GM10847 (cell line): ENCODE measurements around the gene ATXN2.
A peak's percentile ranks its signal among the peaks of the same experiment; 100 is the strongest.

Experiments used
- POLR2A ChIP-seq: IDR thresholded peaks from 2 replicates; pipeline ENCODE4 v1.6.1; 2011; ENCODE audit not compliant: insufficient read length; ENCODE audit errors: extremely low read depth

The ATXN2 gene

GRCh38 chr12:111605911-111606766, 7.0 kb upstream of the ATXN2 start:
- no peak for TF ChIP-seq POLR2A

GRCh38 chr12:111602348-111602747, 3.2 kb upstream of the ATXN2 start:
- no peak for TF ChIP-seq POLR2A

DNA sequence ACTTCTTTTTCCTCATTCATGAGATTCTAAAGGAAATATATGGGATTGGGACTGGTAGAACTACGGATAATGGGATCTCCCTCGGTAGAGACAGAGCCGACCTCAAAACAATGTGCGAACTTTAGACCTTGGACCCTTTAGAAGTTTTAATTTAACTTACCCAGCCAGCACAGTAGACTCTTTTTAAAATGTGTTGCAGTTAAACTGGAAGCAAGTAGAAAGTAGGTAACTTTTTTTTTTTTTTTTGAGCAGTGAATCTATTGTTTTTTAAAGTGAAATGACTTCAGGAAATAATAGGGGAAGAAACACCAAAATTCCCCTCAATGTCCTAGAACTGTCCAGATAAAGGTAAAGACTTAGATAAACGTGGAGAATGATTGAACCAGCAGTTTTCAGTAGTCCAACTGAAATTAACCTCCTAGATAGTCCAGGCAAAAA, 1.1 kb upstream of the ATXN2 start:
- no peak for TF ChIP-seq POLR2A

- TF ChIP-seq POLR2A, result peak; percentile 83
Observed at GRCh38 chr12:111599453-111600204, 514 bp upstream of the ATXN2 start.

- no peak for TF ChIP-seq POLR2A
Observed at GRCh38 chr12:111597831-111598636, 1.1 kb downstream of the ATXN2 start.

DNA sequence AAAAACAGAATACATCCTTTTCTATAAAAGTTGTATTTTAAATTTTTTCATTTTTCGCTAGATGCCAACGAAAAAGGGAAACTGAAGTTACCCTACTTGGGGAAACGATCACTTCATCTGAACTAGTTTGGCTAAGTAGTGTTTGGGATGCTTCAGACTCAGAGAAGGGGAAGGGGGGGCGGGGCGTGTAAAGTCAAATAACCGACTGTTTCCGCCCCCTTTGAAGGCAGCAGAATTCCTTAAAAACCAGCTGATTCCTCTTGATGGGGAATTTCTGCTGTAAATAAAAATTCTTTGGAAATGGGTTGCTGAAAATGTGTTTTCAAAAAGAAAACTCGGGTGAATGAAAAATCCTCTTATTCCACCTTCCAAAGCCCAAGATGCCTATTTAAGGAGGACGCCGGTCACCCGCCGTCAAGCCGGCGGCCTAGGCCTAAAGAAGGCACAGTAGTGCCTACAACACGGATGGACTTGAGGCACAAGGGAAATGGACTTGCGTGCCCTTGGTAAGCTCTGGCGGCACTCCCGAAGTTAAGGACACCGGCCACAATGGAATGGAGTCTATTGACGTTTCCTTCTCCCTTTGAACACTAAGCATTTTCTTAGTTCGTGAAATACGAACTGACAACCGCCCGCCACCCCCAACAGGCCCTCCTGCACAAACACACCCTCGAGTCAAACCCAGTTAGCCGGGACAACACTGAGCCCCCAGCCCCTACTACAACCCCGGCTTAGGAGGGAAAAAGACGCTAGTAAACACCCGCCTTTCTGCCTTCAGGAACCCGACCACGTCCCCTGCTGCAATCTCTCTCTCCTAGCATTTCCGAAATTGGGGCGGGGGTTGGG, 1.9 kb downstream of the ATXN2 start:
- no peak for TF ChIP-seq POLR2A

- TF ChIP-seq POLR2A, result no peak
Observed at GRCh38 chr12:111590552-111590951, 8.6 kb downstream of the ATXN2 start.

- no peak for TF ChIP-seq POLR2A
Observed at GRCh38 chr12:111589601-111590000, 9.5 kb downstream of the ATXN2 start.

DNA sequence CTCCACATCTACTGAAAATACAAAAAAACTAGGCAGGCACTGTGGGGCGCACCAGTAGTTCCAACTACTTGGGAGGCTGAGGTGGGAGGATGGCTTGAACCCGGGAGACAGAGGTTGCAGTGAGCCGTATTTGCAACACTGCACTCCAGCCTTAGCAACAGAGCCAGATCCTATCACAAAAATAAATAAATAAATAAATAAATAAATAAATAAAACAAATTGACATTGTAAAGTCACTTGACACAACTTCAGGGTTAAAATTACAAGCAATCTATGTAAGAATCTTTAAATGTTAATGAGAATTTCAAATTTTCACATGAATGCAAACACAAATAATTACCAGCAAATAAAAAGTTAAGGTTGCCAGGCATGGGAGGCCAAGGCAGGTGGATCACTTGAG, 11.1 kb downstream of the ATXN2 start:
- no peak for TF ChIP-seq POLR2A

DNA sequence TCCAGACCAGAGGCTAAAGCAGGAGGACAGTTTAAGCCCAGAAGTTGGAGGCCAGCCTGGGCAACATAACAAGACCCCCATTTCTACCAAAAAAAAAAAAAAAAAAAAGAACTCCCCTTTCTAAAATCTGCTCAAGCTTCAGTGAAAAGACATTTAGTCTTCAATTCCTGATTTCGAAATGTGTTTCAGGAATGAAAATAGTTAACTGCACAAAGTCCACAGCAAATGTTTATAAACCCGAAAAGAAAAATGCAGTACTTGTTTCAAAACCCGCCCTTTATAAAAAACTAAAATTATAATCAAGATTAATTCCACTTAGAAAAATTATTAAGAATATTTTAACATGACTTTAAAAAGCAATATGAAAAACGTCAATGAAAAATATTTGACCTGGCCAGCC, 12.1 kb downstream of the ATXN2 start:
- no peak for TF ChIP-seq POLR2A

DNA sequence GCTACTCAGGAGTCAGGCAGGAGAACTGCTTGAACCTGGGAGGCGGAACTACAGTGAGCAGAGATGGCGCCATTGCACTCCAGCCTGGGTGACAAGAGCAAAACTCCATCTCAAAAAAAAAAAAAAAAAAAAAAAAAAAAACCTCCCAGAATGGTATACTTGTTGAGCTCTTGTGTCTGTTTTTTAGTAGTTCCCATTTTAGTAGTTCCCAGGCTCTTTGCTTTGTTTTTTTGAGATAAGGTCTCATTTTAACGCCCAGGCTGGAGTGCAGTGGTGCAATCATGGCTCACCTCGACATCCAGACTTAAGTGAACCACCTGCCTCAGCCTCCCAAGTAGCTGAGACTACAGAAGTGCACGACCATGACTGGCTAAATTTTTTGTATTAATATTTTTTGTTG, 13.4 kb downstream of the ATXN2 start:
- no peak for TF ChIP-seq POLR2A

DNA sequence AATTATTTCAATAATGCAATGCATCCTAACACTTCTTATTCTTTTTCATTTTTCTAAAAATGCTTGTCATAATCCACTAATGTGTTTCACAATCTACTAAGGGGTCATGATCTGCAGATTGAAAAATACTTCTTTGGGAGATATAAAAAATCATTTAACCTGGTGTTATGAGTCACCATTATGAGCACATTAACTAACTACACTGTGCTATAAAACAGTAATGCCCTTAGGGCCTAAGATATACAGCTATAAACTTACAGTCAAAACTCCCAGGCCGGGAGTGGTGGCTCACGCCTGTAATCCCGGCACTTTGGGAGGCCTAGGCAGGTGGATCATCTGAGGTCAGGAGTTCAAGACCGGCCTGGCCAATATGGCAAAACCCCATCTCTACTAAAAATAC, 14.2 kb downstream of the ATXN2 start:
- no peak for TF ChIP-seq POLR2A

DNA sequence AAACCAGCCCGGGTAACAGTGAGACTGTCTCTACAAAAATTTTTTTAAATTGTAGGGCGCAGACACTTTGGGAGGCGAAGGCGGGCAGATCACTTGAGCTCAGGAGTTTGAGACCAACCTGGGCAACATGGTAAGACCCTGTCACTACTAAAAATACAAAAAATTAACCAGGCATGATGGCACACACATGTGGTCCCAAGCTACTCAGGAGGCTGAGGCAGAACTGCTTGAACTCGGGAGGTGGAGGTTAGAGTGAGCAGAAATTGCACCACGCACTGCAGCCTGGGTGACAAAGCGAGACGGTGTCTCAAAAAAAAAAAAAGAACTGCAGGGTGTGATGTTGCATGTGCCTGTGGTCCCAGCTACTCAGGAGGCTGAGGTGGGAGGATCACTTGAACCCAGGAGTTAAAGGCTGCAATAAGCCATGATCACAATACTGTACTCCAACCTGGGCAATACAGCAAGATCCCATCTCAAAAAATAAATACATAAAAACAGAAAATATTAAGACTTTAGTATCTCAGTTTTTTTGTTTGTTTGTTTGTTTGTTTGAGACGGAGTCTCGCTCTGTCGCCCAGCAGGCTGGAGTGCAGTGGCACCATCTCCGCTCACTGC, 16.9 kb downstream of the ATXN2 start:
- TF ChIP-seq POLR2A, result no peak

GRCh38 chr12:111581434-111582132, 17.5 kb downstream of the ATXN2 start:
- no peak for TF ChIP-seq POLR2A
